Measurements from ENCODE around the gene TMEM50B. TPM values are rescaled to one million over a fixed set of nuclear protein-coding genes. Genes with fewer than 3 reads are reported as not detected.

Gene TMEM50B
- total RNA-seq, 1 donor from 2014 or later, result 32.0 TPM

GRCh38 chr21:33424214-33424613 is 55.6 kb downstream of the TMEM50B start:
- TF ChIP-seq, protein P1, sequence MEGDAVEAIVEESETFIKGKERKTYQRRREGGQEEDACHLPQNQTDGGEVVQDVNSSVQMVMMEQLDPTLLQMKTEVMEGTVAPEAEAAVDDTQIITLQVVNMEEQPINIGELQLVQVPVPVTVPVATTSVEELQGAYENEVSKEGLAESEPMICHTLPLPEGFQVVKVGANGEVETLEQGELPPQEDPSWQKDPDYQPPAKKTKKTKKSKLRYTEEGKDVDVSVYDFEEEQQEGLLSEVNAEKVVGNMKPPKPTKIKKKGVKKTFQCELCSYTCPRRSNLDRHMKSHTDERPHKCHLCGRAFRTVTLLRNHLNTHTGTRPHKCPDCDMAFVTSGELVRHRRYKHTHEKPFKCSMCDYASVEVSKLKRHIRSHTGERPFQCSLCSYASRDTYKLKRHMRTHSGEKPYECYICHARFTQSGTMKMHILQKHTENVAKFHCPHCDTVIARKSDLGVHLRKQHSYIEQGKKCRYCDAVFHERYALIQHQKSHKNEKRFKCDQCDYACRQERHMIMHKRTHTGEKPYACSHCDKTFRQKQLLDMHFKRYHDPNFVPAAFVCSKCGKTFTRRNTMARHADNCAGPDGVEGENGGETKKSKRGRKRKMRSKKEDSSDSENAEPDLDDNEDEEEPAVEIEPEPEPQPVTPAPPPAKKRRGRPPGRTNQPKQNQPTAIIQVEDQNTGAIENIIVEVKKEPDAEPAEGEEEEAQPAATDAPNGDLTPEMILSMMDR (IDR thresholded peaks at IDR 0.05; ENCODE audit: insufficient read depth, low read length, poor library complexity, severe bottlenecking), result no peak
- Histone ChIP-seq H3K4me3 (ENCODE audit: low read depth, low read length) (no peak overlapping the region), H3K36me3 (ENCODE audit: control insufficient read depth, insufficient read depth, low read length) (peaks cover 1% of the 10 kb centered on the region), H3K27me3 (ENCODE audit: control insufficient read depth, insufficient read depth, low read length) (no peaks in the 10 kb centered on the region)
- no peak for DNase-seq (ENCODE audit: low read depth)

- TF ChIP-seq, protein P1 (IDR thresholded peaks at IDR 0.05; ENCODE audit: insufficient read depth, low read length, poor library complexity, severe bottlenecking), result no peak
- Histone ChIP-seq H3K4me3 (ENCODE audit: low read depth, low read length) (no peak overlapping the region), H3K36me3 (ENCODE audit: control insufficient read depth, insufficient read depth, low read length) (peaks cover 2% of the 10 kb centered on the region), H3K27me3 (ENCODE audit: control insufficient read depth, insufficient read depth, low read length) (no peaks in the 10 kb centered on the region)
- no peak for DNase-seq (ENCODE audit: low read depth)
These were observed 57.9 kb downstream of the TMEM50B start for GRCh38 chr21:33421713-33422393.

- no peak overlapping the region for H3K4me3 ChIP-seq (ENCODE audit: low read depth, low read length)
- peaks cover 2% of the 10 kb centered on the region for H3K36me3 ChIP-seq (ENCODE audit: control insufficient read depth, insufficient read depth, low read length)
- no peak for DNase-seq (ENCODE audit: low read depth)
- H3K27me3 ChIP-seq (ENCODE audit: control insufficient read depth, insufficient read depth, low read length), result no peaks in the 10 kb centered on the region
- TF ChIP-seq, protein P1 (IDR thresholded peaks at IDR 0.05; ENCODE audit: insufficient read depth, low read length, poor library complexity, severe bottlenecking), result no peak
These were observed 60.1 kb downstream of the TMEM50B start for GRCh38 chr21:33419538-33420123.

- no peak for DNase-seq (ENCODE audit: low read depth)
- Histone ChIP-seq H3K36me3 (ENCODE audit: control insufficient read depth, insufficient read depth, low read length) (peaks cover 2% of the 10 kb centered on the region), H3K27me3 (ENCODE audit: control insufficient read depth, insufficient read depth, low read length) (no peaks in the 10 kb centered on the region), H3K4me3 (ENCODE audit: low read depth, low read length) (no peak overlapping the region)
- TF ChIP-seq, protein P1 (IDR thresholded peaks at IDR 0.05; ENCODE audit: insufficient read depth, low read length, poor library complexity, severe bottlenecking), result no peak
These were observed 61.1 kb downstream of the TMEM50B start for GRCh38 chr21:33418691-33419090.

- DNase-seq (ENCODE audit: low read depth), result no peak
- Histone ChIP-seq H3K27me3 (ENCODE audit: control insufficient read depth, insufficient read depth, low read length) (no peaks in the 10 kb centered on the region), H3K4me3 (ENCODE audit: low read depth, low read length) (no peak overlapping the region), H3K36me3 (ENCODE audit: control insufficient read depth, insufficient read depth, low read length) (peaks cover 1% of the 10 kb centered on the region)
- TF ChIP-seq, protein P1 (IDR thresholded peaks at IDR 0.05; ENCODE audit: insufficient read depth, low read length, poor library complexity, severe bottlenecking), result no peak
These were observed 64.8 kb downstream of the TMEM50B start for GRCh38 chr21:33414926-33415325.
